Subcutaneous adipose tissue (tissue), 4 donors: ENCODE data around the gene ROBO4. TPM values are rescaled to one million over a fixed set of nuclear protein-coding genes. Genes with fewer than 3 reads are reported as not detected.

Experiments used
- CTCF ChIP-seq: fragments of 450-650 bp; IDR thresholded peaks from one replicate; pipeline ENCODE4 v1.5.1; 2016; ENCODE audit warnings: low read depth, mild to moderate bottlenecking, control low read depth, antibody characterized with exemption, moderate library complexity
- total RNA-seq, 4 donors: library from RNA; depleted of rRNA; stranded (reverse); fragments of >200 nt; gene quantifications; one replicate each; pipeline ENCODE4 v1.1.0, GENCODE V29; 2016

The ROBO4 gene
- total RNA-seq, 4 donors from 2014 or later: 17.5 to 152 (median 21.0) TPM

GRCh38 chr11:124882339-124883071, 15.2 kb downstream of the ROBO4 start:
- TF ChIP-seq CTCF: no peak

- no peak for TF ChIP-seq CTCF
Measured at GRCh38 chr11:124880958-124881357, 16.7 kb downstream of the ROBO4 start.

GRCh38 chr11:124880290-124880611, 17.4 kb downstream of the ROBO4 start:
- no peak for TF ChIP-seq CTCF

- TF ChIP-seq CTCF: no peak
Measured at GRCh38 chr11:124879493-124880289, 18.0 kb downstream of the ROBO4 start.

- no peak for TF ChIP-seq CTCF
Measured at GRCh38 chr11:124878759-124879492, 18.7 kb downstream of the ROBO4 start.

- TF ChIP-seq CTCF: no peak
Measured at GRCh38 chr11:124877910-124878758, 19.5 kb downstream of the ROBO4 start.
